CD4-positive, alpha-beta T cell treated with Interleukin-21 for 1 hour (primary cell): ENCODE data around the gene LCE7A.

ENCODE experiments used
- DNase-seq: peaks from one replicate; pipeline ENCODE4 v3.0.0-alpha.2; 2020

LCE7A gene

GRCh38 chr1:152880907-152881306 is 21.1 kb downstream of the LCE7A start:
- no peak for DNase-seq

- DNase-seq, result no peak
These were observed 24.3 kb downstream of the LCE7A start for GRCh38 chr1:152884085-152884484.

GRCh38 chr1:152884506-152884905 is 24.7 kb downstream of the LCE7A start:
- DNase-seq, result no peak

- no peak for DNase-seq
These were observed 25.3 kb downstream of the LCE7A start for GRCh38 chr1:152884966-152885624.

GRCh38 chr1:152886085-152886484 is 26.3 kb downstream of the LCE7A start:
- DNase-seq, result no peak

GRCh38 chr1:152886758-152887409 is 27.1 kb downstream of the LCE7A start:
- no peak for DNase-seq

- no peak for DNase-seq
These were observed 28.3 kb downstream of the LCE7A start for GRCh38 chr1:152888126-152888525.

- DNase-seq, result no peak
These were observed 39.2 kb downstream of the LCE7A start for GRCh38 chr1:152899027-152899426.

GRCh38 chr1:152899883-152900282 is 40.1 kb downstream of the LCE7A start:
- no peak for DNase-seq

- no peak for DNase-seq
These were observed 41.8 kb downstream of the LCE7A start for GRCh38 chr1:152901631-152902030.

- DNase-seq, result no peak
These were observed 42.8 kb downstream of the LCE7A start for GRCh38 chr1:152902636-152903035.

- DNase-seq, result no peak
These were observed 45.1 kb downstream of the LCE7A start for GRCh38 chr1:152904688-152905440.

- DNase-seq, result no peak
These were observed 46.3 kb downstream of the LCE7A start for GRCh38 chr1:152906023-152906565.

GRCh38 chr1:152907686-152908601 is 48.1 kb downstream of the LCE7A start, which contains the start of gene IVL:
TSS of gene IVL (plus strand) at chr1:152908546. CDS start at chr1:152909798, 1,252 bp downstream.
- DNase-seq, result no peak

- no peak for DNase-seq
These were observed 49.4 kb downstream of the LCE7A start for GRCh38 chr1:152909206-152909605.
